Mucosa of stomach (tissue), 1 donor: Measurements from ENCODE around the gene SYNRG.

Source experiments
- H3K27me3 ChIP-seq: one replicate; pipeline ENCODE4 v1.7.0; 2013; ENCODE audit warnings: mild to moderate bottlenecking, low read length; ENCODE audit not compliant: control insufficient read depth, insufficient read depth
- H3K36me3 ChIP-seq: one replicate; pipeline ENCODE4 v1.7.0; 2013; ENCODE audit warnings: low read length; ENCODE audit not compliant: control insufficient read depth, insufficient read depth
- H3K4me1 ChIP-seq: one replicate; pipeline ENCODE4 v1.7.0; 2013; ENCODE audit warnings: mild to moderate bottlenecking, low read length; ENCODE audit not compliant: control insufficient read depth, insufficient read depth
- H3K4me3 ChIP-seq: one replicate; pipeline ENCODE4 v1.7.0; 2013; ENCODE audit warnings: low read length
- H3K9ac ChIP-seq: one replicate; pipeline ENCODE4 v1.7.0; 2013; ENCODE audit warnings: mild to moderate bottlenecking, low read length, moderate library complexity
- H3K9me3 ChIP-seq: one replicate; pipeline ENCODE4 v1.7.0; 2013; ENCODE audit warnings: mild to moderate bottlenecking, low read length, moderate library complexity; ENCODE audit not compliant: control insufficient read depth
- donor health status: Pancreatic carcinoma.

SYNRG gene

DNA sequence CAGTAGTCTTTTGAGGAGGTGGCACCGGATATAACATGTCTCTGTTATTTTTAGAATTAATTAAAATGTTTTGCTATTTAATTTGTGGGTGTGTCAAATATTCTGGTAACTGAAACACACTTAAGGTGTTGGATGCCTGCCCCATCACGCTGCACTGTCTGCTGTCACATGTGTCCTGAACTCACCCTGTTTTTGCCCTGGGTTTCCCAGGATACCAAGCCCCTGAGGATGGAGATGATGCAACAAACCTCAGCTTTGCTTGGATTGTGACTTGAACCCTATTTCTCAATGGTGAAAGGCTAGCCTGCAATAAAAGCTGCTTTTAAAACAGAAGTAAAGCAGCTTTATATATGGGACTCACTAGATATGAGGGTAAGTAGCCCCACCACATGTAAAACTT is 131.0 kb downstream of the SYNRG start:
- no peaks in the 10 kb centered on the region for H3K4me1 ChIP-seq
- H3K9ac ChIP-seq = no peak overlapping the region
- H3K4me3 ChIP-seq = no peak overlapping the region
- H3K9me3 ChIP-seq = no peaks in the 10 kb centered on the region
- peaks cover 37% of the 10 kb centered on the region for H3K36me3 ChIP-seq
- H3K27me3 ChIP-seq = no peaks in the 10 kb centered on the region

- H3K9me3 ChIP-seq = no peaks in the 10 kb centered on the region
- no peak overlapping the region for H3K9ac ChIP-seq
- H3K4me1 ChIP-seq = no peaks in the 10 kb centered on the region
- H3K4me3 ChIP-seq = no peak overlapping the region
- H3K36me3 ChIP-seq = peaks cover 38% of the 10 kb centered on the region
- H3K27me3 ChIP-seq = no peaks in the 10 kb centered on the region
These were observed 132.6 kb downstream of the SYNRG start for GRCh38 chr17:37476431-37477120.

DNA sequence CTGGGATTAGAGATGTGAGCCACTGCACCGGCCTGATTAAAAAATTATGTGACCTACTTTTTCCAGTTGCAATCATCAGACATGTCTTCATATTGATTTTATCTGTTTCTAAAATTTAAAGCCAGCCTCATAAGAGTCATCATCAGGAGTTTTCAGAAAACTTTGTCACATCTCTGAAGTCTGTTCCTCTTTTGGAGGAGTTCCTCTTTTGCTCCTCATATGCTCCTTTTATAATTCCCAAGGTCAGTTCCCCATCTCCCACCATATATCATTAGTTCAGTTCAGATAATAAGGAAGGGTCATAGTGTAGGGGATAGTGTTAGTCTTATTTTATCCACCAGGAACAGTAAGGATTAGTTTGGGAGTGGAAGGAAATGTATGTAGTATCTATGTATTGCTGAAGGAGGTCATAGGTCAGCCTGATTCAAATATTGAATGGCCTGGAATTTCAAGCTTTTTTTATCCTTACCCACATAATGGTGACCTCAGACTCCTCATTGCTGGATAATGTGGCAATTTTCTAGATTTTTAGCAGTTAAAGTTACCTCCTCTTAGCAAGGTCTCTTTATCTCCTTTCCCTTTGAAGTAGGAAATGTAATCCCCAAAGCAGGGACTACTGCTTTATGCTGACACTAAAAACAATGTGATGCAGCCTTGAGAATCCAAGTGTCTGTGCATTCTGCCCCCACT is 133.3 kb downstream of the SYNRG start:
- no peak overlapping the region for H3K9ac ChIP-seq
- H3K4me1 ChIP-seq = no peaks in the 10 kb centered on the region
- peaks cover 38% of the 10 kb centered on the region for H3K36me3 ChIP-seq
- no peak overlapping the region for H3K4me3 ChIP-seq
- no peaks in the 10 kb centered on the region for H3K9me3 ChIP-seq
- no peaks in the 10 kb centered on the region for H3K27me3 ChIP-seq

- Histone ChIP-seq H3K9ac (no peak overlapping the region), H3K4me3 (no peak overlapping the region), H3K4me1 (no peaks in the 10 kb centered on the region), H3K36me3 (peaks cover 13% of the 10 kb centered on the region), H3K9me3 (no peaks in the 10 kb centered on the region), H3K27me3 (no peaks in the 10 kb centered on the region)
These were observed 139.0 kb downstream of the SYNRG start for GRCh38 chr17:37470181-37470580.

GRCh38 chr17:37466471-37466870 is 142.7 kb downstream of the SYNRG start:
- no peaks in the 10 kb centered on the region for H3K36me3 ChIP-seq
- H3K9ac ChIP-seq = no peak overlapping the region

GRCh38 chr17:37465069-37465616 is 144.1 kb downstream of the SYNRG start:
- Histone ChIP-seq H3K27me3 (no peaks in the 10 kb centered on the region), H3K4me1 (no peaks in the 10 kb centered on the region), H3K9ac (no peak overlapping the region), H3K9me3 (no peaks in the 10 kb centered on the region), H3K36me3 (no peaks in the 10 kb centered on the region), H3K4me3 (no peak overlapping the region)

More at GRCh38 chr17:37466471-37466870, 142.7 kb downstream of the SYNRG start:
- no peaks in the 10 kb centered on the region for H3K27me3 ChIP-seq
- no peaks in the 10 kb centered on the region for H3K4me1 ChIP-seq
- no peak overlapping the region for H3K4me3 ChIP-seq
- no peaks in the 10 kb centered on the region for H3K9me3 ChIP-seq
